NT2/D1 (cell line): ENCODE measurements around the gene KCNJ10.

ENCODE experiments used
- YY1 ChIP-seq: IDR thresholded peaks from 2 replicates; pipeline ENCODE4 v1.6.1; 2011; ENCODE audit not compliant: insufficient read length, insufficient read depth
- ZNF274 ChIP-seq: IDR thresholded peaks from 2 replicates; pipeline ENCODE4 v1.6.1; 2011; ENCODE audit warnings: mild to moderate bottlenecking, low read depth, low read length

DNA sequence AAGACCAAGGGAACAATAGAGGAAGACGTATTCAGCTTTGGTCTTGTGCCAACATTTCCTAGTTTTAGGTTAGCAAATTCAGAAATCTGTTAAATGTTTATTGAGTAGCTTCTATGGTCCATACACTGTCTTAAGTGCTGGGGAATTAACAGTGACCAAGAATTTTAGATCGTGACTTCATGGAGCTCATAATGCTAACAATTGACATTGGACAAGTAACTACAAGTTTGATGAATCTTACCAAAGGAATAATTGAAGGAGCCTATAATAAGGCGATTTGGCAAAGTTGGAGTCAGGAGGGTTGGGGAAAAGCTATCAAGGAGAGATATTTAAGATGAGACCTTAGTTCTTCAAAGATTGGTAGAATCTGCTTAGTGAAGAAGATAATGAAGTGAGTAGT, 114.5 kb downstream of the KCNJ10 start:
- TF ChIP-seq ZNF274 (no peak), YY1 (no peak)
